Measurements from ENCODE around the gene NUDCD3. TPM values are rescaled to one million over a fixed set of nuclear protein-coding genes. Genes with fewer than 3 reads are reported as not detected.

NUDCD3 gene
- total RNA-seq, 4 donors from 2014 or later, result 44.9 to 92.4 (median 73.0) TPM

DNA sequence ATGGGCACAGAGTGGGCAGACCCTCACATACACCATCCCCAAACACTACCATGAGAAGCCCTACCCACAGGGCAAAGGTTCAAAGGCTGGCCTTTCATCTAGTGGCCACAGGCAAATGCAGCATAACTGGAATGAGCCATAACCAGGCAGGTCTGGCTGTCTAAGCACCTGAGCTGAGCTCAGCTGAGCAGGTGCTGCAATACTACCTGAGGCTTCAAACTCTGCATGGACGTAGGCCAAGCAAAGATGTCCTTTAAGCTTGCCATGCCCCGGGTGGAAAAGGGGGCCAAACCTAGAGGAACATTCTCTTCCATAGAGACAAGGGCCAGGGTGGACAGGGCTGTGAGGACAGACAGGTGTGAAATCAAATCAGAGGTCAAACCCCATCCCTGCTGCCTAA is 99.8 kb downstream of the NUDCD3 start:
- Histone ChIP-seq H3K27ac (replicated peaks in 1 of 4) (no peak overlapping the region), H3K9me3 (no peaks in the 10 kb centered on the region), H3K4me3 (no peak overlapping the region), H3K27me3 (no peaks in the 10 kb centered on the region), H3K4me1 (no peaks in the 10 kb centered on the region), H3K36me3 (peaks cover 38 to 93% (median 82%) of the 10 kb centered on the region in 4 donors)
- DNase-seq (ENCODE audit: extremely low spot score), result peak; percentile 74
- WGBS, result 93% methylated on average over 2 of the region's 2 CpGs
- TF ChIP-seq, protein P1, sequence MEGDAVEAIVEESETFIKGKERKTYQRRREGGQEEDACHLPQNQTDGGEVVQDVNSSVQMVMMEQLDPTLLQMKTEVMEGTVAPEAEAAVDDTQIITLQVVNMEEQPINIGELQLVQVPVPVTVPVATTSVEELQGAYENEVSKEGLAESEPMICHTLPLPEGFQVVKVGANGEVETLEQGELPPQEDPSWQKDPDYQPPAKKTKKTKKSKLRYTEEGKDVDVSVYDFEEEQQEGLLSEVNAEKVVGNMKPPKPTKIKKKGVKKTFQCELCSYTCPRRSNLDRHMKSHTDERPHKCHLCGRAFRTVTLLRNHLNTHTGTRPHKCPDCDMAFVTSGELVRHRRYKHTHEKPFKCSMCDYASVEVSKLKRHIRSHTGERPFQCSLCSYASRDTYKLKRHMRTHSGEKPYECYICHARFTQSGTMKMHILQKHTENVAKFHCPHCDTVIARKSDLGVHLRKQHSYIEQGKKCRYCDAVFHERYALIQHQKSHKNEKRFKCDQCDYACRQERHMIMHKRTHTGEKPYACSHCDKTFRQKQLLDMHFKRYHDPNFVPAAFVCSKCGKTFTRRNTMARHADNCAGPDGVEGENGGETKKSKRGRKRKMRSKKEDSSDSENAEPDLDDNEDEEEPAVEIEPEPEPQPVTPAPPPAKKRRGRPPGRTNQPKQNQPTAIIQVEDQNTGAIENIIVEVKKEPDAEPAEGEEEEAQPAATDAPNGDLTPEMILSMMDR (IDR thresholded peaks at IDR 0.05), result no peak
- TF ChIP-seq POLR2AphosphoS5 (IDR thresholded peaks at IDR 0.05) (no peak), POLR2A (IDR thresholded peaks at IDR 0.05; ENCODE audit: low read depth) (no peak), EP300 (IDR thresholded peaks at IDR 0.05) (no peak)
- intact Hi-C loops (cut with DNase I), result no loop called here

DNA sequence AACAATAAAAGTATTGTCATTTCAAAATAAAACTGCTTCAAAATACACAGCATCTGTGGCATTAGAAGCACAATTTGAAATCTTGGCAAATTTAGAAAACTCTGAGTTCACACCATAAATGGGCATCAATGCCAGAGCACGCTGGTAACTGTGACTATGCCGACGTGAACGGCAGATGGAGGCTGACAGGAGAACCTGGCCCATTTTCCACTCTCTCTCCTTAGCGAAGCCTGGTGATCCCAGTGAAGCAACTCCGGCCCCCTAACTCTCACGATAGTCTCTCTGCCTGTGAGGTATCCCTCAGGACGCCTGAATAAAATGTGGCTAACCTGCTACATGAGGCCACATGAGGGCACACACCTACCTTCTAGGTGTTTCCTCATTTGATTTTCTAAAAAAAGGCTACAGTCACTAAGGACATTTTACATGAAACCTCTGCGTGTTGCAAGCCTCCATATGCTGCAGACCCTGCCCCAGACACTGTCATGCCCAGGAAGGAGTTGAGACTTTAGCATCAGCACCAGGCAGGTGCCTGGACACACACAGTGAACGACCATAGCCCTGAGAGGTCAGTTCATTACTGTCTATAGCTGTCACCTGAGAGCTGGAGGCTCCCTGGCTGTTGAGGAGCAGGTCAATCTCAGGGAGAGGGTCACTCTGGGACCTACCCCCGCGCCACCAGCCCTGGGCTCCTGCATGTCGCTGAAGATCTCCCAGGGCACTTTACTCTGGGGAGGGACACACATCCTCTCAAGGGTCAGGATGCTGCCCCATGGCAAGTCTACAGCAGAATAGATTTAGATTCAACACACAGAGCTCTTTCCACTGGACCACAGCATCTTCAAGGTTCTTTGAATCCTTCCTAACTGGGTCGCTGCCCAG is 102.1 kb downstream of the NUDCD3 start:
- peak; percentile 29 for DNase-seq (ENCODE audit: extremely low spot score)
- Histone ChIP-seq H3K36me3 (peaks cover 46 to 100% (median 97%) of the 10 kb centered on the region in 4 donors), H3K27me3 (no peaks in the 10 kb centered on the region), H3K4me1 (peaks cover 0 to 3% (median under 1%) of the 10 kb centered on the region in 4 donors), H3K9me3 (no peaks in the 10 kb centered on the region), H3K4me3 (no peak overlapping the region), H3K27ac (replicated peaks in 1 of 4) (no peak overlapping the region)
- no peak for TF ChIP-seq POLR2AphosphoS5 (IDR thresholded peaks at IDR 0.05)
- TF ChIP-seq, protein P1 (IDR thresholded peaks at IDR 0.05), result no peak
- TF ChIP-seq EP300 (IDR thresholded peaks at IDR 0.05), result no peak
- TF ChIP-seq POLR2A (IDR thresholded peaks at IDR 0.05; ENCODE audit: low read depth), result no peak
- 91% methylated on average over 14 of the region's 14 CpGs for WGBS
- intact Hi-C loops (cut with DNase I), result no loop called here

DNA sequence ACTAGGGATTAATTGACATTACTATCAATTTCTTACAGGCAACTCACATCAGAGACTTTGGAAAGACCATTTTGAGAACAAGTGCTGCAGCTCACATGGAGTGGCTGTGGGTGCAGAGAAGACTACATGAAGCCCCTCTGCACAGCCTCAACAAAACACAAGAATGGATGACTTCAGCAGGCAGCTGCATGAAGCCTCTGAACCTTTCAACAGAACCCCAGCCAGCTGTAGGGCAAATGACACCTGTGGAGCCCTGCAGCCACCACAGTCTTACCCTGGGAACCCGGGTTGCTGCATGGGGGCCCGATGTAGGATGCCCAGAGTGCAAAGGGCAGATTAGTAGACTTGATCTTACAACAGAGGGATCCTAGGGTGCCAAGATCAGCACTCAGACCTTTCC is 103.1 kb downstream of the NUDCD3 start:
- no peaks in the 10 kb centered on the region for H3K27me3 ChIP-seq
- peaks cover 0 to 4% (median 2%) of the 10 kb centered on the region in 4 donors for H3K4me1 ChIP-seq
- intact Hi-C loops (cut with DNase I), result no loop called here
- TF ChIP-seq POLR2A (IDR thresholded peaks at IDR 0.05; ENCODE audit: low read depth) (no peak), EP300 (IDR thresholded peaks at IDR 0.05) (no peak), POLR2AphosphoS5 (IDR thresholded peaks at IDR 0.05) (no peak)
- H3K27ac ChIP-seq (replicated peaks in 1 of 4), result no peak overlapping the region
- peak; percentile 77 for DNase-seq (ENCODE audit: extremely low spot score)
- H3K36me3 ChIP-seq, result peaks cover 43 to 100% (median 94%) of the 10 kb centered on the region in 4 donors
- H3K9me3 ChIP-seq, result no peaks in the 10 kb centered on the region
- WGBS, result 88% methylated on average over 2 of the region's 2 CpGs
- no peak overlapping the region for H3K4me3 ChIP-seq

DNA sequence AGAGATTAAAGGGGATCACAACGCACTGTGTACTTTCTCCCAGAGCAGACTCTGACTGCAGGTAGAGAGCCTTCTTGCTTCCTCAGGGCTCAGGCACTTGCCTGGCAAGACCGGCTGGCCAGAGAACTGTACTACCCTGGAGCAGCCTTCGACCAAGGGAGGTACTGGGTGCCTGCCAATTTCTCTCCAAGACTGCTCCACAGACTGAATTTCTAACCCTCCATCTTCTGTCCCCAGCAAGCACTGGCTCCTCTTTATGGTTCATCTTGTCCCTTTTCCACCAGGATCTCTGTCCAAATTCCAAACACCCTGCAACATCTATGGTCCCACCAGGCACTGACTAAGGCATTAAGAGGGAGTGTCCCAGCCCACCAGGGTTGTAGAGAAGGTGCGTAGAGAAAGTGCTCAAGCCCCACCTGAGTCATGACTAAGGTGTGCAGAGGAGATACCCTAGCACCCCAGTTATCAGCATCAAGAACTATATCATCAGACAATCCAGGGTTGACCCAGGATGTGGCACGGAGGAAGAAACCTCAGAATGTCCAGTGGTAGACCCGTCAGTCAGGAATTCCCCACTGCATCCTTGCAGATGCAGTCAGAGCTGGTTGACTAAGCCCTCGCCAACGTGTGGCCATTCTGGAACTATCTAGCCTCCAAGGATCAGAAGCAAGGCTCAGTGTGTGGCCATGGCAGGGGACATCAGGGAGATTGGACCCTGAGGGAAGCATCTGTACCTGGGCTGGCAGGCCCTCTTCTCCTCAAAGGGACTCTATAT is 104.1 kb downstream of the NUDCD3 start:
- Histone ChIP-seq H3K9me3 (no peaks in the 10 kb centered on the region), H3K27ac (replicated peaks in 1 of 4) (no peak overlapping the region), H3K27me3 (no peaks in the 10 kb centered on the region), H3K4me1 (peaks cover 0 to 4% (median 2%) of the 10 kb centered on the region in 4 donors), H3K36me3 (peaks cover 35 to 98% (median 88%) of the 10 kb centered on the region in 4 donors), H3K4me3 (no peak overlapping the region)
- 82% methylated on average over 5 of the region's 8 CpGs for WGBS
- TF ChIP-seq EP300 (IDR thresholded peaks at IDR 0.05) (no peak), POLR2A (IDR thresholded peaks at IDR 0.05; ENCODE audit: low read depth) (no peak), POLR2AphosphoS5 (IDR thresholded peaks at IDR 0.05) (no peak)
- TF ChIP-seq, protein P1 (IDR thresholded peaks at IDR 0.05), result no peak
- peak; percentile 87 for DNase-seq (ENCODE audit: extremely low spot score)
- intact Hi-C loops (cut with DNase I), result no loop called here

All from esophagus muscularis mucosa (tissue), 4 donors.